GM18867 (cell line): ENCODE data around the gene ASTN2.

Experiments
- ATAC-seq: cut with Tn5 transposase; IDR thresholded peaks from one replicate; pipeline ENCODE4 v1.9.1; 2021; ENCODE audit warnings: mild to moderate bottlenecking, moderate library complexity; ENCODE audit not compliant: unreplicated experiment

ASTN2 gene

GRCh38 chr9:117035546-117035945, 379.3 kb downstream of the ASTN2 start:
- no peak for ATAC-seq

GRCh38 chr9:117034866-117035265, 380.0 kb downstream of the ASTN2 start:
- ATAC-seq = no peak

- ATAC-seq = no peak
Observed at GRCh38 chr9:117030254-117030768, 384.5 kb downstream of the ASTN2 start.

- ATAC-seq = no peak
Observed at GRCh38 chr9:117029341-117029740, 385.5 kb downstream of the ASTN2 start.

- ATAC-seq = no peak
Observed at GRCh38 chr9:117028103-117028858, 386.6 kb downstream of the ASTN2 start.

GRCh38 chr9:117021906-117022305, 393.0 kb downstream of the ASTN2 start:
- no peak for ATAC-seq

- ATAC-seq = no peak
Observed at GRCh38 chr9:117018966-117019617, 395.8 kb downstream of the ASTN2 start.

- no peak for ATAC-seq
Observed at GRCh38 chr9:117017414-117017985, 397.4 kb downstream of the ASTN2 start.

- no peak for ATAC-seq
Observed at GRCh38 chr9:117014061-117014460, 400.8 kb downstream of the ASTN2 start.

- ATAC-seq = no peak
Observed at GRCh38 chr9:117013440-117013995, 401.3 kb downstream of the ASTN2 start.

GRCh38 chr9:117010061-117010460, 404.8 kb downstream of the ASTN2 start:
- ATAC-seq = no peak

GRCh38 chr9:117008876-117009275, 406.0 kb downstream of the ASTN2 start:
- ATAC-seq = no peak

- ATAC-seq = no peak
Observed at GRCh38 chr9:117008461-117008860, 406.4 kb downstream of the ASTN2 start.

- no peak for ATAC-seq
Observed at GRCh38 chr9:117002686-117003085, 412.2 kb downstream of the ASTN2 start.

GRCh38 chr9:117000834-117001233, 414.0 kb downstream of the ASTN2 start:
- ATAC-seq = no peak

- no peak for ATAC-seq
Observed at GRCh38 chr9:117000196-117000723, 414.6 kb downstream of the ASTN2 start.

- no peak for ATAC-seq
Observed at GRCh38 chr9:116998305-116998704, 416.6 kb downstream of the ASTN2 start.

- ATAC-seq = no peak
Observed at GRCh38 chr9:116992865-116993264, 422.0 kb downstream of the ASTN2 start.

- ATAC-seq = no peak
Observed at GRCh38 chr9:116991051-116991450, 423.8 kb downstream of the ASTN2 start.

GRCh38 chr9:116990592-116990991, 424.3 kb downstream of the ASTN2 start:
- ATAC-seq = no peak

- ATAC-seq = no peak
Observed at GRCh38 chr9:116987721-116988485, 427.0 kb downstream of the ASTN2 start.
